Mammary epithelial cell (primary cell): ENCODE results near the gene DEFB125.

ENCODE experiments used
- CTCF ChIP-seq, 2 donors: IDR thresholded peaks in 1 of 2; conservative IDR thresholded peaks in 1 of 2; 2 replicates each; pipeline ENCODE4 v1.5.1; 2011 to 2012; ENCODE audit warnings: inconsistent platforms in 2 of 2, low read length in 2 of 2, mild to moderate bottlenecking in 2 of 2, control low read depth in 1 of 2, low read depth in 1 of 2; ENCODE audit not compliant: insufficient read depth in 1 of 2; ENCODE audit errors: extremely low read depth in 1 of 2
- EZH2 ChIP-seq: IDR thresholded peaks from 2 replicates; pipeline ENCODE4 v1.6.1; 2012; ENCODE audit warnings: low read length, inconsistent platforms, borderline replicate concordance

- TF ChIP-seq CTCF (conservative IDR thresholded peaks at IDR 0.05 in 1 of 2, IDR thresholded peaks at IDR 0.05 in 1 of 2; ENCODE audit: extremely low read depth in 1 of 2, insufficient read depth in 1 of 2, low read depth in 1 of 2, low read length in 2 of 2) (no peak), EZH2 (no peak)
Measured at GRCh38 chr20:77231-77630, 10.2 kb upstream of the DEFB125 start.
